Transverse colon (tissue), 3 donors: ENCODE measurements around the gene ZBTB37.

Source experiments
- CTCF ChIP-seq, 5 experiments: fragments of 200-600 bp in 3 of 5; fragments of 450-650 bp in 2 of 5; sonication (generic) in 3 of 5; IDR thresholded peaks; 1 replicate in 2 of 5; 2 replicates in 3 of 5; pipeline ENCODE4 v1.5.1; 2016 to 2017; ENCODE audit warnings: antibody characterized with exemption in 5 of 5, inconsistent platforms in 3 of 5, mild to moderate bottlenecking in 2 of 5, moderate library complexity in 1 of 5
- EP300 ChIP-seq: sonication (generic); formaldehyde crosslinking; IDR thresholded peaks from one replicate; pipeline ENCODE4 v1.6.1; 2017; ENCODE audit warnings: antibody characterized with exemption, low read depth
- POLR2A ChIP-seq: fragments of 450-650 bp; IDR thresholded peaks from one replicate; pipeline ENCODE4 v1.6.1; 2016; ENCODE audit warnings: antibody characterized with exemption, mild to moderate bottlenecking, moderate library complexity

DNA sequence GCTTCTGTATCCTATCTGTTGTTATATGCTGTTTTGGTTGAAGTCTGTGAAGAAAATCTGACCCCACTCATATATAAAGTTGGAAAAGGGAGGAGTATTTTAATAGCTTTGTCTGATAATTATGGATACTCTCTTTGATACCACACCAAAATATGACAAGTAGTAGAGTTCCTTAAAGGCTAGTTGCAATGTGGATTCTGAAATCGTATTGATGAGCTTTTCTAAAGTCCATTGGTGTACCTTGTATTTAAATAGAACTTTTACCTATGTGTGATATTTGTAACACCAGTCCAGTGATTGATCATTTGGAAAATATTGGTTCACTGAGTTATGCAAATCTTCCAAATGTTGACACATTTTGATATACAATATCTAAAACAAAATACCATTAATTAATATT, 8.1 kb upstream of the ZBTB37 start:
- TF ChIP-seq CTCF (IDR thresholded peaks at IDR 0.05) (no peak), POLR2A (no peak), EP300 (no peak)
